Neural cell (in vitro differentiated cells): ENCODE data around the gene HECTD1. TPM values are rescaled to one million over a fixed set of nuclear protein-coding genes. Genes with fewer than 3 reads are reported as not detected.

Experiments used
- H2AFZ ChIP-seq: fragments of 200-600, 300-800 bp; sonication (generic), shearing (Covaris generic); 2 replicates; pipeline ENCODE4 v1.6.0; 2014; ENCODE audit warnings: low read depth, mild to moderate bottlenecking, antibody characterized with exemption, low read length, moderate library complexity
- H3F3A ChIP-seq: fragments of 200-600 bp; shearing (Covaris generic); 2 replicates; pipeline ENCODE4 v1.6.1; 2016; ENCODE audit warnings: mild to moderate bottlenecking, moderate library complexity, mixed read lengths, antibody characterized with exemption, low read length; ENCODE audit not compliant: insufficient read depth, poor library complexity, severe bottlenecking
- H3K27ac ChIP-seq: fragments of 200-600, 300-800 bp; sonication (generic), shearing (Covaris generic); 2 replicates; pipeline ENCODE4 v1.5.1; 2014; ENCODE audit warnings: mild to moderate bottlenecking, low read length, moderate library complexity
- H3K27me3 ChIP-seq: fragments of 300-800, 200-600 bp; sonication (generic), shearing (Covaris generic); 2 replicates; pipeline ENCODE4 v1.6.0; 2014; ENCODE audit warnings: mild to moderate bottlenecking, low read depth, low read length, moderate library complexity; ENCODE audit not compliant: insufficient read depth
- H3K36me3 ChIP-seq: fragments of 300-800, 200-600 bp; sonication (generic), shearing (Covaris generic); 2 replicates; pipeline ENCODE4 v1.5.1; 2014; ENCODE audit warnings: mild to moderate bottlenecking, antibody characterized with exemption, low read length, moderate library complexity; ENCODE audit not compliant: insufficient read depth
- H3K4me2 ChIP-seq: fragments of 300-800, 200-600 bp; sonication (generic), shearing (Covaris generic); 2 replicates; pipeline ENCODE4 v1.6.0; 2014; ENCODE audit warnings: mild to moderate bottlenecking, low read length
- H3K4me3 ChIP-seq: fragments of 300-800, 200-600 bp; sonication (generic), shearing (Covaris generic); 2 replicates; pipeline ENCODE4 v1.5.1; 2014; ENCODE audit warnings: mild to moderate bottlenecking, low read length, moderate library complexity
- H3K79me2 ChIP-seq: fragments of 200-600 bp; shearing (Covaris generic); replicated peaks from 2 replicates; pipeline ENCODE4 v1.6.0; 2014; ENCODE audit warnings: mild to moderate bottlenecking, low read length, moderate library complexity; ENCODE audit not compliant: insufficient read depth
- H3K9ac ChIP-seq: fragments of 300-800, 200-600 bp; sonication (generic), shearing (Covaris generic); 2 replicates; pipeline ENCODE4 v1.6.1; 2016; ENCODE audit warnings: mild to moderate bottlenecking, low read length, mixed read lengths
- H3K9me2 ChIP-seq: fragments of 200-600 bp; shearing (Covaris generic); 2 replicates; pipeline ENCODE4 v1.6.1; 2016; ENCODE audit warnings: mild to moderate bottlenecking, low read length, mixed read lengths; ENCODE audit not compliant: insufficient read depth
- H3K9me3 ChIP-seq: fragments of 200-600, 300-800 bp; sonication (generic), shearing (Covaris generic); 2 replicates; pipeline ENCODE4 v1.6.1; 2016; ENCODE audit warnings: mild to moderate bottlenecking, mixed run types, low read length, moderate library complexity, mixed read lengths
- H4K20me1 ChIP-seq: fragments of 200-600 bp; shearing (Covaris generic); 2 replicates; pipeline ENCODE4 v1.6.1; 2016; ENCODE audit warnings: mild to moderate bottlenecking, mixed run types; ENCODE audit not compliant: insufficient read depth
- CTCF ChIP-seq: fragments of 450-650 bp; IDR thresholded peaks from 2 replicates; pipeline ENCODE4 v1.5.1; 2014; ENCODE audit warnings: antibody characterized with exemption, mild to moderate bottlenecking, moderate library complexity; ENCODE audit not compliant: poor library complexity, severe bottlenecking
- EP300 ChIP-seq: fragments of 450-650 bp; conservative IDR thresholded peaks from 2 replicates; pipeline ENCODE4 v1.6.1; 2014; ENCODE audit warnings: antibody characterized with exemption, mild to moderate bottlenecking, moderate library complexity; ENCODE audit not compliant: poor library complexity, severe bottlenecking
- EZH2 ChIP-seq: fragments of 200-600, 300-800 bp; shearing (Covaris generic), sonication (generic); IDR thresholded peaks from 2 replicates; pipeline ENCODE4 v1.6.1; 2014; ENCODE audit warnings: antibody characterized with exemption, low read length, borderline replicate concordance, mild to moderate bottlenecking; ENCODE audit not compliant: insufficient read depth, poor library complexity, severe bottlenecking
- MXI1 ChIP-seq: fragments of 450-650 bp; conservative IDR thresholded peaks from 2 replicates; pipeline ENCODE4 v1.6.1; 2014; ENCODE audit warnings: antibody characterized with exemption, mild to moderate bottlenecking; ENCODE audit not compliant: poor library complexity, severe bottlenecking
- POLR2AphosphoS5 ChIP-seq: IDR thresholded peaks from 2 replicates; pipeline ENCODE4 v1.6.1; 2012
- RAD21 ChIP-seq: fragments of 450-650 bp; conservative IDR thresholded peaks from 2 replicates; pipeline ENCODE4 v1.6.1; 2014; ENCODE audit warnings: antibody characterized with exemption, mild to moderate bottlenecking, moderate library complexity
- REST ChIP-seq: IDR thresholded peaks from 2 replicates; pipeline ENCODE4 v1.6.1; 2012; ENCODE audit warnings: borderline replicate concordance
- SMC3 ChIP-seq: fragments of 450-650 bp; conservative IDR thresholded peaks from 2 replicates; pipeline ENCODE4 v1.6.1; 2014; ENCODE audit warnings: antibody characterized with exemption, mild to moderate bottlenecking, moderate library complexity; ENCODE audit not compliant: poor library complexity
- TAF1 ChIP-seq: IDR thresholded peaks from 2 replicates; pipeline ENCODE4 v1.6.1; 2012; ENCODE audit warnings: low read depth
- polyA plus RNA-seq: library from polyadenylated mRNA; depleted of rRNA; stranded (reverse); fragments of >200 nt; gene quantifications from 2 replicates; pipeline ENCODE4 v1.2.3, GENCODE V29; 2014

Gene HECTD1
- polyA plus RNA-seq, 1 donor from 2014 or later: 144 TPM

- no peak overlapping the region for H2AFZ ChIP-seq
- no peaks in the 10 kb centered on the region for H3K79me2 ChIP-seq
- H3K4me2 ChIP-seq: no peak overlapping the region
- H3K9me2 ChIP-seq: no peaks in the 10 kb centered on the region
- H3K27ac ChIP-seq: no peak overlapping the region
- no peak overlapping the region for H3K9ac ChIP-seq
- no peak overlapping the region for H3K4me3 ChIP-seq
- no peaks in the 10 kb centered on the region for H4K20me1 ChIP-seq
- no peaks in the 10 kb centered on the region for H3K27me3 ChIP-seq
- no peaks in the 10 kb centered on the region for H3K9me3 ChIP-seq
- H3F3A ChIP-seq: no peaks in the 10 kb centered on the region
- peaks cover 20% of the 10 kb centered on the region for H3K36me3 ChIP-seq
- no peak for TF ChIP-seq POLR2AphosphoS5
- TF ChIP-seq RAD21: no peak
- TF ChIP-seq SMC3: no peak
- TF ChIP-seq REST: no peak
- no peak for TF ChIP-seq CTCF
- TF ChIP-seq EP300: no peak
- TF ChIP-seq MXI1: no peak
- TF ChIP-seq TAF1: no peak
Observed at GRCh38 chr14:31133133-31133532, 74.5 kb downstream of the HECTD1 start.

GRCh38 chr14:31128601-31129526 lies 78.7 kb downstream of the HECTD1 start:
- Histone ChIP-seq H3F3A (no peaks in the 10 kb centered on the region), H4K20me1 (no peaks in the 10 kb centered on the region), H3K4me3 (no peak overlapping the region), H3K4me2 (no peak overlapping the region), H3K27me3 (no peaks in the 10 kb centered on the region), H3K27ac (no peak overlapping the region), H2AFZ (no peak overlapping the region), H3K9me2 (no peaks in the 10 kb centered on the region), H3K9me3 (no peaks in the 10 kb centered on the region), H3K79me2 (no peaks in the 10 kb centered on the region), H3K36me3 (peaks cover 26% of the 10 kb centered on the region), H3K9ac (no peak overlapping the region)
- no peak for TF ChIP-seq POLR2AphosphoS5
- TF ChIP-seq SMC3: no peak
- TF ChIP-seq TAF1: no peak
- TF ChIP-seq CTCF: no peak
- TF ChIP-seq RAD21: no peak
- TF ChIP-seq EZH2: no peak
- TF ChIP-seq MXI1: no peak
- no peak for TF ChIP-seq EP300
- no peak for TF ChIP-seq REST
